GM12872 (cell line): ENCODE measurements around the gene CEPT1.

ENCODE experiments used
- CTCF ChIP-seq: IDR thresholded peaks from 3 replicates; pipeline ENCODE4 v1.5.1; 2011; ENCODE audit warnings: low read depth, mild to moderate bottlenecking, low read length, moderate library complexity; ENCODE audit not compliant: insufficient read depth

The CEPT1 gene

GRCh38 chr1:111174070-111174469 lies 34.0 kb downstream of the CEPT1 start:
- TF ChIP-seq CTCF: no peak

GRCh38 chr1:111175349-111175748 lies 35.3 kb downstream of the CEPT1 start:
- TF ChIP-seq CTCF: no peak

GRCh38 chr1:111176678-111177077 lies 36.7 kb downstream of the CEPT1 start:
- TF ChIP-seq CTCF: no peak

- TF ChIP-seq CTCF: no peak
Observed at GRCh38 chr1:111179968-111180533, 40.0 kb downstream of the CEPT1 start.

GRCh38 chr1:111182052-111182451 lies 42.0 kb downstream of the CEPT1 start:
- TF ChIP-seq CTCF: no peak

- no peak for TF ChIP-seq CTCF
Observed at GRCh38 chr1:111183308-111184069, 43.5 kb downstream of the CEPT1 start.

- TF ChIP-seq CTCF: no peak
Observed at GRCh38 chr1:111184663-111185062, 44.6 kb downstream of the CEPT1 start.
